OCI-LY7 (cell line): Measurements from ENCODE around the gene IL17RE. TPM values are rescaled to one million over a fixed set of nuclear protein-coding genes. Genes with fewer than 3 reads are reported as not detected.

ENCODE experiments used
- BruUV-seq: library from RNA; stranded (reverse); fragments of 400-500 nt; replicated peaks from 2 replicates; lab custom pipeline; 2021; lab: Mats Ljungman, UMichigan
- CTCF ChIA-PET: fragments of 300-600 bp; sonication (Branson Sonifier 250); formaldehyde crosslinking; loops from one replicate; lab custom pipeline; 2022; ENCODE audit warnings: antibody characterized with exemption; ENCODE audit not compliant: unreplicated experiment; lab: Charles Lee
- POLR2A ChIA-PET: fragments of 300-600 bp; sonication (Branson Sonifier 250); formaldehyde crosslinking; loops from one replicate; lab custom pipeline; 2022; ENCODE audit warnings: antibody characterized with exemption; lab: Charles Lee
- DNase-seq: peaks from one replicate; pipeline ENCODE4 v3.0.0-alpha.2; 2015; ENCODE audit warnings: low spot score
- H2AFZ ChIP-seq: fragments of 200-600 bp; sonication (generic), shearing (Covaris generic); 2 replicates; pipeline ENCODE4 v1.6.1; 2014; ENCODE audit warnings: mild to moderate bottlenecking, antibody characterized with exemption, low read length, moderate library complexity
- H3K27ac ChIP-seq: fragments of 200-600 bp; sonication (generic); 2 replicates; pipeline ENCODE4 v1.5.1; 2014; ENCODE audit warnings: mixed run types, low read depth, mild to moderate bottlenecking, moderate library complexity, low read length, inconsistent platforms; ENCODE audit not compliant: poor library complexity, severe bottlenecking
- H3K36me3 ChIP-seq: fragments of 200-600 bp; sonication (generic); 2 replicates; pipeline ENCODE4 v1.6.1; 2014; ENCODE audit warnings: mild to moderate bottlenecking, antibody characterized with exemption, low read length, moderate library complexity, mixed read lengths; ENCODE audit not compliant: insufficient read depth
- H3K4me1 ChIP-seq: fragments of 200-600 bp; sonication (generic); 2 replicates; pipeline ENCODE4 v1.5.1; 2014; ENCODE audit warnings: mild to moderate bottlenecking, low read length; ENCODE audit not compliant: insufficient read depth, poor library complexity, severe bottlenecking
- H3K4me2 ChIP-seq: fragments of 200-600 bp; sonication (generic); 2 replicates; pipeline ENCODE4 v1.6.1; 2014; ENCODE audit warnings: mild to moderate bottlenecking, low read length
- H3K4me3 ChIP-seq: fragments of 200-600 bp; sonication (generic); 2 replicates; pipeline ENCODE4 v1.5.1; 2014; ENCODE audit warnings: mild to moderate bottlenecking, low read depth, low read length; ENCODE audit not compliant: poor library complexity, severe bottlenecking
- H3K79me2 ChIP-seq: fragments of 200-600 bp; sonication (generic); 2 replicates; pipeline ENCODE4 v1.6.1; 2016; ENCODE audit warnings: low read depth, mild to moderate bottlenecking, low read length, moderate library complexity, mixed read lengths; ENCODE audit not compliant: insufficient read depth
- H3K9me2 ChIP-seq: fragments of 200-600 bp; sonication (generic); 2 replicates; pipeline ENCODE4 v1.6.1; 2016; ENCODE audit warnings: mild to moderate bottlenecking, low read length, mixed read lengths; ENCODE audit not compliant: insufficient read depth
- H3K9me3 ChIP-seq: fragments of 200-600 bp; sonication (generic); 2 replicates; pipeline ENCODE4 v1.6.1; 2014; ENCODE audit warnings: mild to moderate bottlenecking, mixed run types, low read length, mixed read lengths
- H4K20me1 ChIP-seq: fragments of 200-600 bp; sonication (generic); 2 replicates; pipeline ENCODE4 v1.6.1; 2014; ENCODE audit warnings: mild to moderate bottlenecking, antibody characterized with exemption, low read length, moderate library complexity, mixed read lengths; ENCODE audit not compliant: insufficient read depth
- CTCF ChIP-seq: fragments of 200-600 bp; sonication (generic); conservative IDR thresholded peaks from 2 replicates; pipeline ENCODE4 v1.5.1; 2014; ENCODE audit warnings: mild to moderate bottlenecking, antibody characterized with exemption, low read length, moderate library complexity, mixed read lengths
- EZH2phosphoT487 ChIP-seq: fragments of 200-600 bp; sonication (generic); IDR thresholded peaks from 2 replicates; pipeline ENCODE4 v1.6.1; 2018; ENCODE audit warnings: low read depth, borderline replicate concordance, mild to moderate bottlenecking, mixed run types, antibody characterized with exemption, low read length, moderate library complexity, mixed read lengths
- intact Hi-C: fragments of 100-400 bp; cut with micrococcal nuclease; formaldehyde crosslinking; loops from one replicate; pipeline ENCODE4 v1.10.0; 2022; ENCODE audit not compliant: unreplicated experiment
- total RNA-seq, 2 experiments: library from RNA; depleted of rRNA in 1 of 2; stranded (reverse); fragments of >200 nt in 1 of 2; shearing (Covaris generic) in 1 of 2; gene quantifications; 2 replicates each; pipeline ENCODE4 v1.2.3, GENCODE V29; 2014 to 2022

The IL17RE gene
- total RNA-seq, 2 experiments from 2014 or later = 0.06 to 1.1 TPM

- CTCF ChIA-PET = no interaction called here
- no peaks in the 10 kb centered on the region for H3K4me1 ChIP-seq
- H2AFZ ChIP-seq = no peak overlapping the region
- TF ChIP-seq EZH2phosphoT487 (no peak), CTCF (no peak)
- H3K9me2 ChIP-seq = no peaks in the 10 kb centered on the region
- no peaks in the 10 kb centered on the region for H4K20me1 ChIP-seq
- no peaks in the 10 kb centered on the region for H3K79me2 ChIP-seq
- BruUV-seq = no TSS peak
- H3K36me3 ChIP-seq = peaks cover 6% of the 10 kb centered on the region
- POLR2A ChIA-PET = no interaction called here
- no peak overlapping the region for H3K27ac ChIP-seq
- no peak overlapping the region for H3K4me2 ChIP-seq
- H3K9me3 ChIP-seq = no peaks in the 10 kb centered on the region
- DNase-seq = no peak
- H3K4me3 ChIP-seq = no peak overlapping the region
- intact Hi-C loops = no loop called here
Observed at GRCh38 chr3:9944271-9944670, 41.6 kb downstream of the IL17RE start.

DNA sequence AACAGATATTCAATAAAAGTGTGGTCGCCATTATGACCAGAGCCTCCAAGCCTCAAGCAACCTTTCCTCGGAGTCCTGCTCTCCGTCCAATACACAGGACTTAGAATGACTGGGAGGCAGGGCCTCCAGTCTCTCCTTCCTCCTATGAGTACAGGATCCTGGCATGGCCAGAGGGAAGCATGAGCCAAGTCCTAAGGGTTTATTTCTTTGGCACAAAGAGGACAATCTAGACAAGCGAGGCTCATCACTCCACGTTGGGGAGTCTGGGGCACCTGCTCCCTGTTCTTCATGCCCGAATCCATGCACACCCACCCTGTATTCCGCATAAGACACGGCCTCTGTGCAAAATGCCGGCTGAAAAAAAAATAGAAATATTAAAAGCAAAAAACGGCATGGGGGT lies 42.7 kb downstream of the IL17RE start:
- Histone ChIP-seq H3K4me3 (no peak overlapping the region), H3K27ac (no peak overlapping the region), H3K4me2 (no peak overlapping the region), H3K4me1 (no peaks in the 10 kb centered on the region), H3K9me2 (no peaks in the 10 kb centered on the region), H2AFZ (no peak overlapping the region), H3K9me3 (no peaks in the 10 kb centered on the region), H4K20me1 (no peaks in the 10 kb centered on the region), H3K79me2 (no peaks in the 10 kb centered on the region), H3K36me3 (peaks cover 6% of the 10 kb centered on the region)
- TF ChIP-seq CTCF = no peak
- ChIA-PET POLR2A (no interaction called here), CTCF (no interaction called here)
- DNase-seq = no peak
- BruUV-seq = TSS peak; percentile 43
- intact Hi-C loops = no loop called here

GRCh38 chr3:9946112-9947024 lies 43.7 kb downstream of the IL17RE start:
- no peaks in the 10 kb centered on the region for H4K20me1 ChIP-seq
- peaks cover 7% of the 10 kb centered on the region for H3K4me1 ChIP-seq
- H3K79me2 ChIP-seq = no peaks in the 10 kb centered on the region
- intact Hi-C loops = no loop called here
- no peak for DNase-seq
- TF ChIP-seq EZH2phosphoT487 (no peak), CTCF (no peak)
- CTCF ChIA-PET = no interaction called here
- no peak overlapping the region; the same call in 1 of the 2 replicates for H3K4me2 ChIP-seq
- H3K36me3 ChIP-seq = no peaks in the 10 kb centered on the region
- no peaks in the 10 kb centered on the region for H3K9me2 ChIP-seq
- H3K4me3 ChIP-seq = no peak overlapping the region
- BruUV-seq = no TSS peak
- POLR2A ChIA-PET = interaction anchor here (0.5 kb wide), 1 partner anchor 22 kb away, joined by 7 read pairs; no protein-coding TSS in a partner anchor
- no peak overlapping the region for H2AFZ ChIP-seq
- H3K9me3 ChIP-seq = no peaks in the 10 kb centered on the region
- H3K27ac ChIP-seq = no peak overlapping the region
